ENCODE measurements around the gene TMC5. TPM values are rescaled to one million over a fixed set of nuclear protein-coding genes. Genes with fewer than 3 reads are reported as not detected.

The TMC5 gene
- total RNA-seq, 4 donors from 2014 or later, result 0.29 to 4.0 (median 1.4) TPM

GRCh38 chr16:19522760-19523159 lies 105.1 kb downstream of the TMC5 start:
- 88 to 92% methylated on average over 2 of the region's 2 CpGs for WGBS, 2 donors
- Histone ChIP-seq H3K27me3 (no peaks in the 10 kb centered on the region), H3K27ac (no peak overlapping the region), H3K9me3 (no peaks in the 10 kb centered on the region), H3K36me3 (no peaks in the 10 kb centered on the region), H3K4me3 (replicated peaks in 1 of 3) (no peak overlapping the region), H3K4me1 (peaks cover 26 to 36% of the 10 kb centered on the region in 2 donors)
- intact Hi-C loops (cut with DNase I), result loop anchor here (5.0 kb wide), 1 partner anchor 35 kb away; the partner anchor contains the start of gene VPS35L
- TF ChIP-seq CTCF (IDR thresholded peaks at IDR 0.05) (no peak), POLR2A (IDR thresholded peaks at IDR 0.05) (no peak)
- no peak for DNase-seq

- H3K9me3 ChIP-seq, result no peaks in the 10 kb centered on the region
- H3K27ac ChIP-seq, result no peak overlapping the region
- intact Hi-C loops (cut with DNase I), result loop anchor here (5.0 kb wide), 1 partner anchor 34 kb away; the partner anchor contains the start of gene VPS35L
- H3K4me3 ChIP-seq (replicated peaks in 1 of 3), result no peak overlapping the region
- 71 to 73% methylated on average over 18 of the region's 18 CpGs for WGBS, 2 donors
- no peak for DNase-seq
- TF ChIP-seq POLR2A (IDR thresholded peaks at IDR 0.05), result no peak
- TF ChIP-seq CTCF (IDR thresholded peaks at IDR 0.05), result no peak
- peaks cover 0 to 3% of the 10 kb centered on the region in 2 donors for H3K36me3 ChIP-seq
- H3K27me3 ChIP-seq, result no peaks in the 10 kb centered on the region
- peaks cover 24 to 36% of the 10 kb centered on the region in 2 donors for H3K4me1 ChIP-seq
Measured at GRCh38 chr16:19523184-19523558, 105.5 kb downstream of the TMC5 start.

GRCh38 chr16:19523559-19524355 lies 106.1 kb downstream of the TMC5 start, which contains the start of gene CCP110:
Gene CCP110, plus strand, starts transcription at chr16:19523942. Its CDS starts 3,940 bp downstream, at chr16:19527882.
- Histone ChIP-seq H3K36me3 (peaks cover 0 to 6% of the 10 kb centered on the region in 2 donors), H3K9me3 (no peaks in the 10 kb centered on the region), H3K4me3 (replicated peaks in 1 of 3) (peak within 1 kb of the TSS; percentile 54 to 91 (median 84)), H3K27ac (peak within 1 kb of the TSS in 1 of 3 donors; percentile 48), H3K4me1 (peaks cover 24 to 36% of the 10 kb centered on the region in 2 donors), H3K27me3 (no peaks in the 10 kb centered on the region)
- peak; percentile 98 to 99 for DNase-seq
- intact Hi-C loops (cut with DNase I), result loop anchor here (5.0 kb wide), 1 partner anchor 34 kb away; the partner anchor contains the start of gene VPS35L
- TF ChIP-seq POLR2A (IDR thresholded peaks at IDR 0.05) (peak in 1 of 2 donors; percentile 76), CTCF (IDR thresholded peaks at IDR 0.05) (no peak)
- WGBS, 2 donors, result 1% methylated on average over 37 to 41 of the region's 51 CpGs

GRCh38 chr16:19524356-19524615 lies 106.6 kb downstream of the TMC5 start:
- peaks cover 24 to 36% of the 10 kb centered on the region in 2 donors for H3K4me1 ChIP-seq
- no peak for TF ChIP-seq CTCF (IDR thresholded peaks at IDR 0.05)
- TF ChIP-seq POLR2A (IDR thresholded peaks at IDR 0.05), result no peak
- H3K9me3 ChIP-seq, result no peaks in the 10 kb centered on the region
- H3K27ac ChIP-seq, result peak overlapping the region in 1 of 3 donors; percentile 48
- peaks cover 0 to 6% of the 10 kb centered on the region in 2 donors for H3K36me3 ChIP-seq
- H3K27me3 ChIP-seq, result no peaks in the 10 kb centered on the region
- intact Hi-C loops (cut with DNase I), result loop anchor here (5.0 kb wide), 1 partner anchor 33 kb away; the partner anchor contains the start of gene VPS35L
- DNase-seq, result no peak
- peak overlapping the region; percentile 54 to 91 (median 84) for H3K4me3 ChIP-seq (replicated peaks in 1 of 3)
- 0% methylated on average over 6 to 11 of the region's 11 CpGs for WGBS, 2 donors

All from thyroid gland (tissue), 4 donors.